HG03159 (cell line): ENCODE measurements around the gene SNCA.

Source experiments
- ATAC-seq: cut with Tn5 transposase; IDR thresholded peaks from one replicate; pipeline ENCODE4 v1.9.1; 2021; ENCODE audit warnings: mild to moderate bottlenecking, moderate library complexity; ENCODE audit not compliant: unreplicated experiment

SNCA gene

GRCh38 chr4:89836897-89837384, at the start of gene SNCA:
Gene SNCA (minus strand): TSS chr4:89837161. CDS start chr4:89835667, 1,494 bp downstream.
- no peak for ATAC-seq

GRCh38 chr4:89879215-89879614, 42.3 kb upstream of the SNCA start:
- ATAC-seq = no peak

GRCh38 chr4:89878611-89879010, 41.6 kb upstream of the SNCA start:
- ATAC-seq = no peak

GRCh38 chr4:89876548-89876947, 39.6 kb upstream of the SNCA start:
- no peak for ATAC-seq

GRCh38 chr4:89871211-89871610, 34.2 kb upstream of the SNCA start:
- no peak for ATAC-seq

- no peak for ATAC-seq
These were observed 32.1 kb upstream of the SNCA start for GRCh38 chr4:89868999-89869589.

GRCh38 chr4:89868276-89868675, 31.3 kb upstream of the SNCA start:
- no peak for ATAC-seq

GRCh38 chr4:89863533-89863932, 26.6 kb upstream of the SNCA start:
- ATAC-seq = no peak

- no peak for ATAC-seq
These were observed 24.0 kb upstream of the SNCA start for GRCh38 chr4:89860971-89861370.

- no peak for ATAC-seq
These were observed 18.3 kb upstream of the SNCA start for GRCh38 chr4:89855236-89855635.

- ATAC-seq = no peak
These were observed 10.8 kb upstream of the SNCA start for GRCh38 chr4:89847571-89848325.

GRCh38 chr4:89839558-89839957, 2.6 kb upstream of the SNCA start:
- no peak for ATAC-seq

- ATAC-seq = no peak
These were observed 1.0 kb upstream of the SNCA start for GRCh38 chr4:89837993-89838390.

GRCh38 chr4:89837385-89837992, 528 bp upstream of the SNCA start:
- ATAC-seq = no peak

- no peak for ATAC-seq
These were observed 773 bp downstream of the SNCA start for GRCh38 chr4:89836031-89836745.

GRCh38 chr4:89835413-89835812, 1.5 kb downstream of the SNCA start:
- ATAC-seq = no peak

- no peak for ATAC-seq
These were observed 2.3 kb downstream of the SNCA start for GRCh38 chr4:89834486-89835209.

GRCh38 chr4:89829470-89830138, 7.4 kb downstream of the SNCA start:
- ATAC-seq = peak; percentile 91

GRCh38 chr4:89823416-89823815, 13.5 kb downstream of the SNCA start:
- no peak for ATAC-seq

GRCh38 chr4:89821612-89822011, 15.3 kb downstream of the SNCA start:
- no peak for ATAC-seq
